ENCODE measurements around the gene DCAF10. TPM values are rescaled to one million over a fixed set of nuclear protein-coding genes. Genes with fewer than 3 reads are reported as not detected.
"Not testable (repeated sequence)": the region's sequence is repeated elsewhere in the genome, so short reads cannot be mapped to it uniquely, and the experiment has no call there.

The DCAF10 gene, protein sequence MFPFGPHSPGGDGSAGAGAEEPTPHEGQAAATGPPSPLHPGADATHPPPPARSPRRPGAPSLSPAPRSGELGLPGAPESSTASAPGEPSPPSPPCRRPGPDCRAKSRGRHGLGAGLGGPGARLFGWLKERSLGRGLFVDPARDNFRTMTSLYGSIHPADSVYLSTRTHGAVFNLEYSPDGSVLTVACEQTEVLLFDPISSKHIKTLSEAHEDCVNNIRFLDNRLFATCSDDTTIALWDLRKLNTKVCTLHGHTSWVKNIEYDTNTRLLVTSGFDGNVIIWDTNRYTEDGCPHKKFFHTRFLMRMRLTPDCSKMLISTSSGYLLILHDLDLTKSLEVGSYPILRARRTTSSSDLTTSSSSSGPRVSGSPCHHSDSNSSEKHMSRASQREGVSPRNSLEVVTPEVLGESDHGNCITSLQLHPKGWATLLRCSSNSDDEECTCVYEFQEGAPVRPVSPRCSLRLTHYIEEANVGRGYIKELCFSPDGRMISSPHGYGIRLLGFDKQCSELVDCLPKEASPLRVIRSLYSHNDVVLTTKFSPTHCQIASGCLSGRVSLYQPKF
- total RNA-seq, result 20.7 and 21.6 TPM in 2 replicates

- Histone ChIP-seq H3K36me3 (ENCODE audit: control insufficient read depth, insufficient read depth, low read length) (no peaks in the 10 kb centered on the region), H3K27me3 (ENCODE audit: control insufficient read depth, insufficient read depth, low read length) (no peaks in the 10 kb centered on the region), H3K4me3 (ENCODE audit: low read depth, low read length) (peak within 1 kb of the TSS; percentile 88)
- no peak for TF ChIP-seq CTCF (IDR thresholded peaks at IDR 0.05; ENCODE audit: insufficient read depth, low read length, poor library complexity, severe bottlenecking)
- DNase-seq (ENCODE audit: low read depth), result no peak
Observed at GRCh38 chr9:37800631-37801286, at the start of gene DCAF10. Gene DCAF10 (plus strand): TSS chr9:37800797. CDS start chr9:37800867, 70 bp downstream.

DNA sequence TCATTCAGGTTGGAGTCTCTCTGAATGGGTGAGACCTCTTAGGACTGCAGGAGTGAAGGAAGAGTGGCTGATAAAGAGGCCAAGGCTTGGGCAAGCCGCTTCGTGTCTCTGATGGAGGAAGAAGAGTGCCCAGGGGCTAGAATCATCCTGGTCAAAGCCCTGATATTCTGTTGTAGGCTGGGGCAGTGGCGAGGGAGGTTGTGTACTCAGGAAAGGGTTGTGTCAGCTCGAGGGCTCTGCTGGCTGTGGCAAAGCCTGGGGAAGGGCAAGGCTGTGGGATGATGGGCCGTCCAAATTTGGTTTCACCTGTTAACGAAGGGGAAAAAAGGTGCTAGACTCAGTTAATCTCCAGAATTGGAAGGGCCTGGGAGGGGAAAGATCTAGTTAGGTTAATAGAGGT is 49.4 kb upstream of the DCAF10 start:
- Histone ChIP-seq H3K36me3 (ENCODE audit: control insufficient read depth, insufficient read depth, low read length) (no peaks in the 10 kb centered on the region), H3K4me3 (ENCODE audit: low read depth, low read length) (no peak overlapping the region), H3K27me3 (ENCODE audit: control insufficient read depth, insufficient read depth, low read length) (no peaks in the 10 kb centered on the region)
- TF ChIP-seq CTCF (IDR thresholded peaks at IDR 0.05; ENCODE audit: insufficient read depth, low read length, poor library complexity, severe bottlenecking), result no peak
- no peak for DNase-seq (ENCODE audit: low read depth)

- H3K27me3 ChIP-seq (ENCODE audit: control insufficient read depth, insufficient read depth, low read length); DNase-seq (ENCODE audit: low read depth); H3K36me3 ChIP-seq (ENCODE audit: control insufficient read depth, insufficient read depth, low read length); H3K4me3 ChIP-seq (ENCODE audit: low read depth, low read length): not testable (repeated sequence)
Observed at GRCh38 chr9:37751704-37752103, 48.9 kb upstream of the DCAF10 start.

DNA sequence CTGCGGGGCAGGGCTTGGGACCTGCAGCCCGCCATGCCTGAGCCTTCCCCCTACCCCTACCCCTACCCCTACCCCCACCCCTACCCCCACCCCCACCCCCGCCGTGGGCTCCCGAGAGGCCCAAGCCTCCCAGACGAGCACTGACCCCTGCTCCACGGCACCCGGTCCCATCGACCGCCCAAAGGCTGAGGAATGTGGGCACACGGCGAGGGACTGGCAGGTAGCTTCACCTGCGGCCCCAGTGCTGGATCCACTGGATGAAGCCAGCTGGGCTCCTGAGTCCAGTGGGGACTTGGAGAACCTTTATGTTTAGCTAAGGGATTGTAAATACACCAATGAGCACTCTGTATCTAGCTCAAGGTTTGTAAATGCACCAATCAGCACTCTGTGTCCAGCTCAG is 48.5 kb upstream of the DCAF10 start:
- H3K4me3 ChIP-seq (ENCODE audit: low read depth, low read length); H3K36me3 ChIP-seq (ENCODE audit: control insufficient read depth, insufficient read depth, low read length); H3K27me3 ChIP-seq (ENCODE audit: control insufficient read depth, insufficient read depth, low read length); DNase-seq (ENCODE audit: low read depth): not testable (repeated sequence)

DNA sequence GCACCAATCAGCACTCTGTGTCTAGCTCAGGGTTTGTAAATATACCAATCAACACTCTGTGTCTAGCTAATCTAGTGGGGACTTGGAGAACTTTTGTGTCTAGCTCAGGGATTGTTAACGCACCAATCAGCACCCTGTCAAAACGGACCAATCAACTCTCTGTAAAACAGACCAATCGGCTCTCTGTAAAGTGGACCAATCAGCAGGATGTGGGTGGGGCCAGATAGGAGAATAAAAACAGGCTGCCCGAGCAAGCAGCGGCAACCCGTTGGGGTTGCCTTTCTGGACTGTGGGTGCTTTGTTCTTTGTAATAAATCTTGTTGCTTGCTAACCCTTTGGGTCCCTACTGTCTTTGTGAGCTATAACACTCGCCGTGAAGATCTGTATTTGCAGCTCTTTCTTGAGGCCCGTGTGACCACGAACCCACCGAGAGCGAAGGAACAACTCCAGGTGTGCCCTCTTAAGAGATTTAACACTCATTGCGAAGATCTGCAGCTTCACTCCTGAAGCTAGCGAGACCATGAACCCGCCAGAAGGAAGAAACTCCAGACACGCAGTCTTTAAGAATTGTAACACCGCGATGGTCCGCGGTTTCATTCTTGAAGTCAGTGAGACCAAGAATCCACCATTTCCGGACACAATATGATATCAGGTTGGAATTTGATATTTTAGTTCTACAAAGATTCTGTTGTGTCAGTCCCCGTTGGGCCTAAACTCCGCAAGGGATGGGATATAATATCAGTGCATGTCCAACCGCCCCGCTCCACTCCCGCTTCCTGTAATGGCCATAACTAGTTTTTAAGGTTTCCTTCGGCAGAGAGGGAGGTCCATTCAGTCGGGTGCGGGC is 47.7 kb upstream of the DCAF10 start:
- no peak for TF ChIP-seq CTCF (IDR thresholded peaks at IDR 0.05; ENCODE audit: insufficient read depth, low read length, poor library complexity, severe bottlenecking)
- H3K4me3 ChIP-seq (ENCODE audit: low read depth, low read length), result peak overlapping the region; percentile 56
- no peak for DNase-seq (ENCODE audit: low read depth)
- no peaks in the 10 kb centered on the region for H3K36me3 ChIP-seq (ENCODE audit: control insufficient read depth, insufficient read depth, low read length)
- H3K27me3 ChIP-seq (ENCODE audit: control insufficient read depth, insufficient read depth, low read length), result no peaks in the 10 kb centered on the region

GRCh38 chr9:37753489-37754190 is 47.0 kb upstream of the DCAF10 start, which contains the start of gene TRMT10B:
Gene TRMT10B (plus strand): TSS chr9:37753805. CDS start chr9:37761932, 8,127 bp downstream.
- Histone ChIP-seq H3K36me3 (ENCODE audit: control insufficient read depth, insufficient read depth, low read length) (no peaks in the 10 kb centered on the region), H3K4me3 (ENCODE audit: low read depth, low read length) (peak within 1 kb of the TSS; percentile 56), H3K27me3 (ENCODE audit: control insufficient read depth, insufficient read depth, low read length) (no peaks in the 10 kb centered on the region)
- no peak for TF ChIP-seq CTCF (IDR thresholded peaks at IDR 0.05; ENCODE audit: insufficient read depth, low read length, poor library complexity, severe bottlenecking)
- peak; percentile 34 for DNase-seq (ENCODE audit: low read depth)
